GM10266 (cell line): ENCODE measurements around the gene TIMP3.

Experiments
- DNase-seq: peaks from one replicate; pipeline ENCODE4 v3.0.0; 2012; ENCODE audit errors: extremely low spot score
- CTCF ChIP-seq: IDR thresholded peaks from 2 replicates; pipeline ENCODE4 v1.5.1; 2012; ENCODE audit warnings: mild to moderate bottlenecking, low read depth; ENCODE audit not compliant: control insufficient read depth, insufficient read depth; ENCODE audit errors: missing control alignments

TIMP3 gene

DNA sequence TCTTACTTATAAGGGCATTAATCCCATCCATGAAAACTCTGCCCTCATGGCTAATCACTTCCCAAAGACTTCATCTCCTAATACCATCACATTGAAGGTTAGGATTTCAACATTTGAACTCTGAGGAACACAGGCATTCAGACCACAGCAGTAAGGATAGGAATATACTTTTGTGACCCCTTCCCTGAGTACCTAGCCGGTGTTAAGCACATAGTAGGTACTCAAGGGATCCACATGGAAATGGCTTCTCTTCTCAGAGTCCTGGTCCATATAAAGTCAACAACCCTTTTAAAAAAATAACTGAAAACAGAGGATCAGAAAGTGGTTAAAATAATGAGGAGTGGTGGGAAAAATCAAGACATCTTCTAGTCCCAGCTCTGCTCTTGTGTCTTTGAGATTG, 78.0 kb downstream of the TIMP3 start:
- DNase-seq, result no peak
- TF ChIP-seq CTCF, result no peak

- no peak for TF ChIP-seq CTCF
These were observed 78.6 kb downstream of the TIMP3 start for GRCh38 chr22:32880061-32880460.

DNA sequence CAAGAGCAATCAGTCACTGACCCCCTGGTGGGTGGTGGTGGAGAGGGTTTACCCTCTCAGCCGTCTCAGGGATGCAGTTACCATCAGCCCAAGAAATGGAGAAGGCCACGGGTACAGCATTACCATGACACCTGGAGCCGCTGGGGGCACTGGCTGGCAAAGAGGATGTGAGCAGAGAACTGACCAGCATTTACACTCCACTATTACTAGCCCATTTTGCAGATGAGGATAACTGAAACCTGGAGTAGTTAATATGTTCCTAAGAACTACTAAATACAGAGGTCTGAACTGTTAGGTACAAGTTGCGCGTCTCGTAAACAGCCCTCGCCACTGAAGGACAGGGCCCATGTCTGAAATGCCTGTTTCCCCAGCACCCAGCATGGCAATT, 79.0 kb downstream of the TIMP3 start:
- DNase-seq, result no peak
- TF ChIP-seq CTCF, result no peak

More at GRCh38 chr22:32880061-32880460, 78.6 kb downstream of the TIMP3 start:
- DNase-seq, result no peak

DNA sequence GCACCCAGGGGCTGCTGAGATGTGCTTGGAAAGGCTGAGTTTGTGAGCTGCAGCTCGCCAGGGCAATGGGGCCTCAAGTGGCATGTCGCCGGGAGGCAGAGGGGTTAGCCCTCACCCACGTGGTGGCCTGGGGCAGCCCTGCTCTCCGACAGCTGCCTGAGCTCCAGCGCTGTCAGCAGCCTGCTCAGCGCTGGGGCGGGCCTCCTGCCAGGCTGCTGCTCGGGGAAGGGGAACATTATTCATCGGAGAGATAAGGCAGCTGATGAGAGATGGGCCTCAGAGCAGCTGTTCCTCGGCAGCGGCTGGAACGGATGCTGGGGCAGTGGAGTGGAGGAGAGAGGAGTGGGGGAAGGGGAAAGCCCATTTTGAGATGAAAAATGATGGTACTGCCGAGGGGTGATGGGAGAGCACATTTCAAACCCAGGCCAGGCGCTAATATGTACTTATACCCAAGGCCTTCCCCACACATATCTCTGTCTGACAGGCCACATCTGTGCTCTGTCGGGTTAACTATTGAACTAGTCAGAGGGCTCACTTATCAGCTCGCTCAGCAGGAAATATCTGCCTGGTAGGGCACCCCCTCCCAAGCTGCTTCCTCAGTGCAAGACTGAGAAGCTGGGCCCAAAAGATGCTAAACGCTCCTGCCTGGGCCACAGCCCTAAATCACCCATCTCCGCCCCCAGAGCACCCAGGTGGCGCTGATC, 79.5 kb downstream of the TIMP3 start:
- DNase-seq, result no peak
- TF ChIP-seq CTCF, result no peak

DNA sequence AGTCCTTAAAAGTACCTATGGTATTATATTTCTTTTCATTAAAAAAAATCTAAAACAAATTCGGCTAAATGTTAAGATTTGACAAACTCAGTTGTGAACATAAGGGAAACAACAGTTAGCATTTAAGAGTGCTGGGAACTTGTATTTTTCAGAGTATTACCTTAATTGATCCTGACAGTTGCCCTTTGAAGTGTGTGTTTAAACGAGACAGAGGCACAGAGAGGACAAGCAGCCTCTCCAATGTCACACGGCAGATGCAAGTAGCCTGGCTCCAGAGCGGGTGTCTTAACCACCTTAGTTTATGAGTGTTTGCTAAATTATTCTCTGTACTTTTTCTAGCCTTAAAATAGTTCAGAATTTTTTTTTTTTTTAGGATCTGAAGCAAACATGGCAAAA, 80.9 kb downstream of the TIMP3 start:
- DNase-seq, result no peak
- no peak for TF ChIP-seq CTCF

DNA sequence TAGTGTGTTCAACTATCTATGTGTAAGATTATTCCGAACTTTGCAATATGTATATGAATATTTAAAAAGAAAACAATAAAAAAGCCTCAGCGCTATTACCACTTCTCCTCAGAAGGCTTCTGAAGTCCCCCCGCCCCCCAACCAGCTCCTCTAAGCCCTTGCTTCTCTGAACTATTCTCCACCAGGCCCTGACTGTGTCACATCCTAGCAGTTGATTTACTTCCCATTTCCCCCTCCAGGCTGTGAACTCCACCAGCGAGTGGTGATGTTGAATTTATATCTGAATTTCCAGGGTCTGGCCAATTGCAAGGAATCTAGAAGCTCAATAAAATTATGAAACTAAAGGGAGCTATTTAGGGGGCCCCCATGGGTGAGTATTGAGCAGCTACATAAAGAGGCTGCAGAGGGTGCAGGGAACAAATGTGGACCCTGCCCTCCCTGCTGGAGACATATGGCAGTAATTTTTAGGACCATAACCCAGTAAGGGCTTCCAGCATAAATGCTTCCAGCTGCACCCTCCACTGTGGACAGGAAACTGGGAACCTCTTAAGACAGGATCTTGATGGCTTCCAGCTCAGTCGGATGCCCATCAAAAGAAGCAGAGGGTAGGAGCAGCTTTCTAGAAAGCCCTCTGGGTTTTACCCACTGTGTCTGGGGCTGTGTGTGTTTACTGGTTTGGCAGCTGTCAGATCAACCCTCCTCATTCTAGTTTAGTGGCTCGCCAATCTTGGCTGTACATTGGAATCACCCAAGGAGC, 81.4 kb downstream of the TIMP3 start:
- no peak for TF ChIP-seq CTCF
- DNase-seq, result no peak
